HTR-8/SVneo (cell line): ENCODE results near the gene CBX3.
A peak's percentile ranks its signal among the peaks of the same experiment; 100 is the strongest.
"Not testable (repeated sequence)": the region's sequence is repeated elsewhere in the genome, so short reads cannot be mapped to it uniquely, and the experiment has no call there.

ENCODE experiments used
- DNase-seq: peaks from one replicate; pipeline ENCODE4 v3.0.0; 2011; ENCODE audit warnings: low spot score, mixed read lengths; ENCODE audit not compliant: insufficient read length
- FAIRE-seq: peaks from 2 replicates; lab custom pipeline; 2011; peaks lifted over from hg19 to GRCh38; lab: Jason Lieb, UNC

CBX3 gene

GRCh38 chr7:26186364-26187311, 14.9 kb upstream of the CBX3 start:
- FAIRE-seq (no peak), DNase-seq (no peak)

GRCh38 chr7:26187380-26188205, 14.0 kb upstream of the CBX3 start:
- DNase-seq (no peak), FAIRE-seq (no peak)

GRCh38 chr7:26188206-26188956, 13.2 kb upstream of the CBX3 start:
- DNase-seq (no peak), FAIRE-seq (no peak)

GRCh38 chr7:26188957-26189541, 12.5 kb upstream of the CBX3 start:
- peak; percentile 33 for FAIRE-seq

GRCh38 chr7:26189697-26190096, 11.8 kb upstream of the CBX3 start:
- FAIRE-seq: no peak
- no peak for DNase-seq

More at GRCh38 chr7:26188957-26189541, 12.5 kb upstream of the CBX3 start:
- no peak for DNase-seq

- FAIRE-seq (no peak), DNase-seq (no peak)
Measured at GRCh38 chr7:26190417-26190869, 11.1 kb upstream of the CBX3 start.

- DNase-seq: no peak
- no peak for FAIRE-seq
Measured at GRCh38 chr7:26191233-26191973, 10.1 kb upstream of the CBX3 start.

GRCh38 chr7:26191974-26192479, 9.5 kb upstream of the CBX3 start:
- no peak for DNase-seq
- no peak for FAIRE-seq

- FAIRE-seq (no peak), DNase-seq (no peak)
Measured at GRCh38 chr7:26192485-26193087, 9.0 kb upstream of the CBX3 start.

GRCh38 chr7:26193432-26194207, 7.9 kb upstream of the CBX3 start:
- DNase-seq (no peak), FAIRE-seq (no peak)

- FAIRE-seq, DNase-seq: not testable (repeated sequence)
Measured at GRCh38 chr7:26194764-26195163, 6.8 kb upstream of the CBX3 start.

GRCh38 chr7:26195182-26195581, 6.4 kb upstream of the CBX3 start:
- FAIRE-seq: no peak
- DNase-seq: no peak

- DNase-seq (no peak), FAIRE-seq (no peak)
Measured at GRCh38 chr7:26195867-26196657, 5.5 kb upstream of the CBX3 start.

GRCh38 chr7:26197153-26198115, 4.1 kb upstream of the CBX3 start:
- FAIRE-seq (no peak), DNase-seq (no peak)

- no peak for FAIRE-seq
Measured at GRCh38 chr7:26198133-26198780, 3.3 kb upstream of the CBX3 start.

GRCh38 chr7:26198781-26199169, 2.8 kb upstream of the CBX3 start:
- DNase-seq (no peak), FAIRE-seq (no peak)

More at GRCh38 chr7:26198133-26198780, 3.3 kb upstream of the CBX3 start:
- no peak for DNase-seq
